Amniotic stem cell (primary cell): ENCODE data around the gene TSC22D1.

Experiments used
- DNase-seq: peaks from one replicate; lab custom pipeline; 2025; lab: John Stamatoyannopoulos, UW

TSC22D1 gene

DNA sequence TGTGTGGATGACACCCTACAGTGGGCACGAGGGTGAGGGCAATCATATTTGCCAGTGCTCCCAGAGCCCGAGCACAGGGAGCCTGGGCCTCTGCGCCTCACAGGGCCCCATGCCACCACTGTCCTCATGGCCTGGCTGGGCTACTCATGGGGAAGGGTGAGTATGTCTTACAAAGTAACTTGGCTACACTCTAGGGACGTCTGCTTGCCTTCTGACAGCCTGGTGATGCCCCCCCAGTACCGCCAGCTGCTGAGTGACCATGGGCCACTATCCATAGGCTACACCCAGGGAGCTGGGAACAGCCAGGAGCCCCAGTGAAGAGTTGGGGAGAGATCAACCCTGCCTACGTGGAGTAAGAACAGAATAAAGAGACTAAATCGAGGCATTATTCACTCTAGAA is 123.7 kb downstream of the TSC22D1 start:
- DNase-seq: no peak

DNA sequence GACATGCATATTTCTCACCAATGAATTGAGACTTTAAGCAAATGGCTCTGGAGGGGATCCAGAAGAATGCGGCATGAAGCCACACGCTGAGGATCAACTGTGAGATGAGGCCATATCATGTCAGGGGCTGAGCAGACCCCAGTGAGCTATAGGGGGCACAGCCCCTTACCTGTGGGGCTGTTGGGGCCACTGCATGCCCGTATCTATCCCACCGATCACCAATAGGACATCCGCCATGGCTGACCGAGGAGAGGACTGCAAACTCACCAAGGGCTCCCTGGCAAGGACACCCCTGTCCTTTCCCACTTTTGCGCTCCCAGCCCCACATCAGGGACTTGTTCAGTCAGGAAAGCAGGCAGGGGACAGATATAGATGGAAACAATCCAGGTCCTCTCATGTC is 124.5 kb downstream of the TSC22D1 start:
- no peak for DNase-seq

DNA sequence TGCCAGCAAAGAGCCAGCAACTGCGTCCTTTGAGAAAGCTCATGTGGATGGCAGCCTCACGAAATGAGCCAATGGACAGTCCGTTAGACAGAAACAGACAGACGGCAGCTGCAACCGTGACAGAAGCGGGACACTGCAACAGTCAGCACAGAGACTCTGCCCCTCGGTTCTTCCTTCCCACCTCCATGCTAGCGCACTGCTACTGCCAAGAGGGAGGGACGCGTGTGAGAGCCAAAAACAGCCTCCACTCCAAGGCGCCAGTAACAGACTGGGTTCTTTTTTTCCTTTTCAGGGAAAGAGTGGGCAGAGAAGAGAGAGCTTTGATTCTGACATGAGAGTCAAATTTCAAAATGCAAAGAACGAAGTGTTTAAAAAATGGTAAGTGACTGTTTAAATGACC is 125.0 kb downstream of the TSC22D1 start:
- DNase-seq: no peak

DNA sequence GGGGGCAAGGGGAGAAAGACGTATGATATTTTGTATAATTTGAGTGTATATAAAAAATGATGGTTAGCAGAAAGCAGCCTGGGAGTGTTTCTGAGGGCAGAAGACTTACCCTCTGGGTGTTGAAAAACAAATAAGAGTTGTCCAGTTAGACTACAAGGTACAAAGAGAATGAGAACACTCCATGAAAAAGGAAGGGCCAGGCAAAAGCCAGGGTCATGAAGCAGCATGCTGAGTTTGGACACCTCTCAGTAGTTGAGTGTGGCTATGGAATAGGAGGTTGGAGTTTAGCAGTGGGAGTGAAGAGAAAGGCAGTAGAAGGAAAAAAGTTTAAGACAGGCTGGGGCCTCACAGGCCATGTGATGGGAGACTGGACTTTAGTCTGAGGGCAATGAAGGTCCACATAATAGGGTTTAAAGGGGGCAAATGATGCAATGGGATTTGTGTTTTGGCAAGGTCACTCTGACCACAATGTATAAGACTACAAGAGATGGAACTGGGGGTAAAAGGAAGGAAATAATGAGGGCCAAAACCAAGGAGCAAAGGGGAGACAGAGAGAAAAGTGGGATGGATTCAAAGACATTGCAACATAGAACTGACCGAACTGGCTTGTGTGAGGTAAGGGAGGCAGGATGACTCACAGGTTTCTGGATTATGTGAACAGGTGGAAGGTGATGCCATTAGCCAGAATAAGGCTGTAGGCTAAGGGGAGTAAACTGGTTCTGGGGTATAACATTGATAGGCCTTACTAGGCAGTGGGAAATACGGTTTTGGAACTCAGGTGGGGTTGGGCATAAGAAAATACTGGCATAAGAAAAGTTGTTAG is 125.9 kb downstream of the TSC22D1 start:
- DNase-seq: no peak

DNA sequence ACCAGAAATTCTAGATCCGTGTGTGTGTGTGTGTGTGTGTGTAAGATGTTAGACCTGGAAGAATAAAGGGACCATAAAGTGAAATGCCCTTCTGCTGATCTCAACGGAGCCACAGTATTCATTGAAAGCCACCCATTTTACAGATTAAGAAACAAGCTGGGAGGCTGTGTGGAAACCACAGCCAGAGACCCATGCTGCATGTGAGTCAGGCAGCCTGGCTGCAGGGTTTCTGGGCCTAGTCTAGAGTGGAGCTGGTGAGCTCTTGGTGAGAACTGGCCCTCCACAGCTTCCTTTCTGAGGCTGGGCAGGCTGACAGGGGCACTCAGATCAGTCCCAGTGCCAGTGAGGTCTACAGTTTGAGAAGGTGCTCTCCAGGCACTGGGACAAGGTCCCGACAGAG is 127.3 kb downstream of the TSC22D1 start:
- no peak for DNase-seq

DNA sequence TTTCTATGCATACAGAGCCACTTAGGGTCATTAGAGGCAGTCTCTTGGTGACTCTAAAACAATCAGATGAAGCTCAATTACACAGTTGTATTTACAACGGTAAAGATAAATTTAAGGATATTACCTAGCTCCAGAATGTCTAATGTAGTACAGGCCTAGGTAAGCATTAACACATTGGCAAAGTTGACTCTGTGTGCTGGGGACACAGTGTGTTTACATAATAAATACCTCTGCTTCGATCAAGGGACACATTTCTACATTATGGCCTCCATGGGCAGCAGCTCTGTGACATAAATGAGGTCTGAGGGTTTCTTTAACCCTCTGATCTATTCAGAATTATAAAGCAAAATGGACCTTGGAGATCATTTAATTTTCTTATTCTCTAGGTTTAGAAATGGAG is 127.8 kb downstream of the TSC22D1 start:
- DNase-seq: no peak

DNA sequence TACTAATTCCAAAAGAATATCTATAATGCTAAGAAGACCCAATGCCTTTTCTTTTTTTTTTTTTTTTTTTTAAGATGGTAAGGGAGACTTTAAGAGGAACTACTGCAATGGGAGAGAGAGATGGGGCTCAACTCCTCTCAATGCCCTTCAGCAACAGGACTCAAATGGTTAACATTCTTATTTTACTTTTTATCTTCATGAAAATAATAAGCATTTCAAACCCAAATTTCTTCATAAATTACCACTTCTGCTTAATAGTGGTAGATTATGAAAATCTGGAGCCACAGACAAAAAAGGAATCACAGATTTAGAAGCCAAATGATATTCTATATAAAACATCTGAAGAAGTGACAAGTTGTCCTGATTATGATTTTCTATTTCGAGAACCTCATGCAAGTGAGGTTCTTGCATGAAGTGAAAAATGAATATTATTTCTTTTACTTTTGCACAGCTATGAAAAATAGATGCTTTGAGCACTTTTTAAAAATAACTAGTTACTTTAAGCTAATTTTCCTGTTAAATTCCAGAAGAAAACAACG is 128.3 kb downstream of the TSC22D1 start:
- DNase-seq: no peak

DNA sequence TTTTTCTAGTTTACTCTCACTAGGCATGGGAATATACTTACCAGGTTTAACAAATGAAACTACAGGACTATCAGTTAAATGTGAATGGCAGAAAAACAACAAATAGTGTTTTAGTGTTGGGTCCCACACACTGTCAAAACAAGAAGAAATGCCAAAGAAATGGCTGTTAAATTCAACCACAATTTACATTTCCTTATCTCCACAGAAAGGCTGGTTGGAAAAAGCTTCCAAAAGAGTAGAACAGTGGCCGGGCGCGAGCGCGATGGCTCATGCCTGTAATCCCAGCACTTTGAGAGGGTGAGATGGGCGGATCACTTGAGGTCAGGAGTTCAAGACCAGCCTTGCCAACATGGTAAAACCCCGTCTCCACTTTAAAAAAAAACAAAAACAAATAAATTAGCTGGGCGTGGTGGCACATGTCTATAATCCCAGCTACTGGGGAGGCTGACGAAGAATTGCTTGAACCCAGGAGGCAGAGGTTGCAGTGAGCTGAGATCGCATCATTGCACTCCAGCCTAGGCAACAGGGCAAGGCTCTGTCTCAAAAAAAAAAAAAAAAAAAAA is 136.0 kb downstream of the TSC22D1 start:
- no peak for DNase-seq

DNA sequence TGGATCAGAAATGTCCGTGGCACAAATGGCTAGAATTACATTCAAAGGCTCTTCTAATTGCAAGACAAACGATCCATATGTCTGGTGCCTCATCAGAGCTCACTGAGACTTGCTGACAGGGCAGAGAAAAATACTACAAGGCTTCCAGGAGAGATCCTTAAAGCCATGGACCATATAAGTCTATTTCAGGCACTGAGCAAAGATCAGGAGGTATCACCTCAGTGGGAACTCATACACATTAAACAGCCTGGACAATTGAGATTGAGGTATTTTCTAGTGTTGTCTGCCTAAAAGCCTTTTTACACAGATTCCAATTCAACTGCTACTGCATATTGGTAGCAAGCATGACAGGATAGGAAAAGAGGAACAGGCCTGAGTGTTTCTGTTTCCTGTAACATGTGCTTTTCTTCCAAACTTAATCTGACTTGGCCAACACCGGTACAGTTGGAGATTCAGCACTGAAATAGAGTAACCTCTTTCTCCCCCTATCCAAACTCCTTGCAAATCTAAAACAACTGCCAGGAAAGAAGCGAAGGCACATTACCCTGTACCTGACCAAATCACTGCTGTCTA is 136.6 kb downstream of the TSC22D1 start:
- no peak for DNase-seq

DNA sequence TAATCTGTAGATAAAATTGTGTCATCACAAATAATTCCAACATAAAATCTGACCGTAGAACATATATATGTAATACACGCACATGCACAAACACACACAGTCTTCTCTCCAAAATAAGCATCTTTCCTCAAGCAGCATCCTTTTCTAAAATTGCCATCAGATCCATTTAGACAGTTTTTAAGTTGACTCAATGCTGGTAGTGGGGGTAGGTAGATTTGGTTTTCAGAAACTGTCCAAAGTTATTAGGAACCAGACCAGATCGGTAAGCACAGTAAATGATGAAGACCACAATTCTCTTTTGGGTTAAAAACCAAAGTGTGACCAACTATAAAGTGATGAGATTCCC is 137.9 kb downstream of the TSC22D1 start:
- no peak for DNase-seq

DNA sequence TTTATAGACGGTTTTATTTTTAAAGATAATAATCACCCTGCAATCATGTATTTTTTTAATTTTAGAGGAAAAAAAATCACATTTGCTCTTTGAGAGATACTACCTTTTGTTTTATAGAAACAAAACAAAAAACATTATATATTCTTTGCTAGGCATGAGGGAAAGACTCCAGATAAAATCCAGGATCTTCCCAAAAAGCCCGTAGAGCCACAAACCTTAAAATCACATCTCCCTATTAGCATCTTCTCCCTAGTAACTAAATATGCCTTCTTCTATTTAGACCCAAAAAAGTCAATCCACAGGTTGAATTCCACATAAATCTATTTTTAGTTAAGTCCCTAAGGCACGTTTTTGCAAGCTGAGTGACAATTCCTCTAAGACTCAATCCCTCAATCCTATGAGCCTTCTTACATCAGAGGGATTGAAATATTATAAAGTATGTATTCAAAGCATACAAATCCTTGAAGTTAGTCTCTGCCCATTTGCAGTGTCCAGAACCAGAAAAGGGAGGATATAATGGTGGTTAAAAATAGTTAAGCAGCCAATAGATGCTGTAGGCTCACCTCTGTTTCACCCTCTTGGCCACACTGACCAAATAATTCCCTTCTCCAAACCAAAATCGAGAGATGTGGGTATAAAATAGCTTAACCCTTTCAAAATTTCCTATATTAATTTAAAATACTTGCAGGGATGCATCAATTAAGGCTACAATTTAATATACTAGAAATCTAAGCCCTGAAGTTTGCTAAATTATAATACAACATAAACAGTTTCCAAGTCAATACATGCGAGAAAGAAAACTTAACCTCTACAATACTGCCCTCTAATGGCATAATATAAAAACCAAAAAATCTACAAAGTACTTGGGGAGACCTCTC is 138.5 kb downstream of the TSC22D1 start:
- no peak for DNase-seq

DNA sequence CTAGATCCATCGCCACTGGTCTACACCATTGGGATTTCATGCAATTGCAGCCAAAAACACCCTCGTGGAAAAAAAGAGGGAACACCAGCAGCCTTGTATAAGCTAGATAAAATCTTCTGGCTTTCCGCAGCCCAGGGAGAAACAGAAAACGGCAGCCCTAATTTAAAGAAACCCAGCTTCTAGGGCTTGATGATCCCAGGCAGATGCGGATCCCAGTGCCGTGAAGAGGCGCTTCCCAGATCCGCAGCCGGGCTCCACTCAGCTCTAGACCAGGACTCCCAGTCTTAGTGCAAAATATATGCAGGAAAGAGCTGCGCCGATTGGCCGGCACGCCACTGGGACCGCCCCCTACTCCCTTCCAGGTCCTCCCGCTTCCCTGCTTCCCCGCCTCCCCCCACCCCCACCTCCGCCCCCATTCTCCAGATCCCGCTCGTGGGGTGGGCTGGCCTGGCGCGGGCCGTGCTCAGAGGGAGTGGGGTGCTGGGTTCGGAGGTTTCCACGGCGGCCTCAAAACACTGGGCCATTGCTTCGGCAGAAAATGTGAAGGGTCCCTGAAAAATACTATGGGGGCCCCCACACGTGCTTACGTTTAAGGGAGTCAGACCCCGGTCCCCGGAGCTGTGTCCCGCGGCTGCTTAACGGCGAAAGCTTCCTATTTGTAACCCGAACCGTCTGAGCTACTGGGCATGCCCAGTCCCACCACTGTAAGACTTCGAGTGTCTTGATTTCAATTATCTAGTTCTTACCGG is 139.4 kb downstream of the TSC22D1 start:
- peak; percentile 83 for DNase-seq

DNA sequence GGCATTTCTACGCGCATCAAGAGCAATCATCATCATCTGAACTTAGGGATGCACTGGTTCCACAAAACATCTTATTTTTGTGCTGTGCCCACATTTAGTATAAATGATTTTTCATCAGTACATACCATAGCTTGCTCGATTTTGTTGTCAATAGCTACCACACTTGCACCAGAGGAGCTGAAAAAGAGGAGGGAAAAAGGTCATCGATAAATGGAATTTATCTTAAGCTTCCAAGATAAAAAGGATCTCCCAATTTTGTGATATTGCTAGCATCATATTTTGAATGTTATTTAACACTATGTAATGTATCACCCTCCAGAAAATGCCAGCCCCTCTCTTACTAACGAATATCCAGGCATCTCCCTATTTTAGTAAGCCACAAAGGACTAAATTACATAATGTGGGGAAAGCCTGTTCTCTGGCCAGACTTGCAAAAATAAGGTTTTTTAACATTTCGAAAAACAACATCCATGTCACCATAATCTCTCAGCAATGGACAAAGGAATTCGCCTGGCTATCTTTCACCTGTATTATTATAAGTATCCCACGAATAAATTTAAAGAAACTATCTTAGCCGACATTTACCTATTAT is 140.1 kb downstream of the TSC22D1 start:
- DNase-seq: no peak

DNA sequence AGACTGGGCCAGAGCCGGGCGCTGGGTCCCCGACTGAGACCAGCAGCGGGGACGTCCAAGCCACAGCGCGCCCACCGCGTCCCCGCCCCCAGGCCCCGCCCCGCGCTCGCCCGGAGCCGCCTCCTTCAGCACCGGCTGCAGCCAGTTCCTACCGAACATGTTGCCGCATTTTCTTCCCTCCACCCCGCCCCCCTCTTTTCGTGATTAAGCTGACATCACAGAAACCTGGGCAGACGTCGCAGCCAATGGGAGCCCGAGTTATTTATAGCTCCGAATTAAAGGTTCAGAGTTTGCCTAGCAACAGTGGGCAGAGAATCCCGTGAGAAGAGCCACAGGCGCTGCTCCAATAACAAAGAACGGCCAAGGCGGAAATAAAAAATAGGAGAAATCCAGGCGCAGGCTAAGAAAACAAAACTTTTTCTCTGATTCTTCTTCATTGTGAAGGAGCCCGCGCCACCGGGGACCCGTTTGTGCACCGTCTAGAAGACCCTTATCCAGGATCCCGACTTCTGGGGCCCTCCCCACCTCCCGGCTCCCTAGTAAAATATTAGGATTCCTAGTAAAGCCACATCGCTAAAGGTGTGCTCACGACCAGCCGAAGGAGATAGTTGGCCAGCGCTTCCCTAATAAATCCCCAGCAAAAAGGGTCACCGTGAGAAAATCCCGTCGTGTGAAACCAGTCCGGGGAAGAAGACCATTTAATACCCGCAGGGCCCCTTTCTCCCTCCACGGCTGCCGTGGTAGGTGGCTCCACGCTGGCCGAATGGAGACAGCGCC is 140.8 kb downstream of the TSC22D1 start:
- DNase-seq: peak; percentile 94

DNA sequence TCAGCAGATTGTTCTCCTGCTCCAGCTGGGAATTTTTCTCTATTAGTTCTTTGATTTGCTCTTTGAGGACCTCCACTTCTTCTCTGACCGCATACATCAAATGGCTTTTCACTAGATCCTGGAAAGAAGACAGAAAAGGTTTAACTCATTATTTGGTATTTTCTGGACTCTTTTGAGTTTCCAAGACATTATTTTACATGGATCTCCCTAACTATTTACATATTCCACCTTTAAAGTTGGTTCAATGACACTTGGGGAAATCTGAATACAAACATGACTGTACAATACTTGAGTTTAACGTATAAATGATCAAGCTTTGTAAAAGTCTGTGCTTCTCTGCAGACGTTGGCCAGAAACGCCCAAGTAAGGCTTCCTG is 141.4 kb downstream of the TSC22D1 start:
- no peak for DNase-seq

DNA sequence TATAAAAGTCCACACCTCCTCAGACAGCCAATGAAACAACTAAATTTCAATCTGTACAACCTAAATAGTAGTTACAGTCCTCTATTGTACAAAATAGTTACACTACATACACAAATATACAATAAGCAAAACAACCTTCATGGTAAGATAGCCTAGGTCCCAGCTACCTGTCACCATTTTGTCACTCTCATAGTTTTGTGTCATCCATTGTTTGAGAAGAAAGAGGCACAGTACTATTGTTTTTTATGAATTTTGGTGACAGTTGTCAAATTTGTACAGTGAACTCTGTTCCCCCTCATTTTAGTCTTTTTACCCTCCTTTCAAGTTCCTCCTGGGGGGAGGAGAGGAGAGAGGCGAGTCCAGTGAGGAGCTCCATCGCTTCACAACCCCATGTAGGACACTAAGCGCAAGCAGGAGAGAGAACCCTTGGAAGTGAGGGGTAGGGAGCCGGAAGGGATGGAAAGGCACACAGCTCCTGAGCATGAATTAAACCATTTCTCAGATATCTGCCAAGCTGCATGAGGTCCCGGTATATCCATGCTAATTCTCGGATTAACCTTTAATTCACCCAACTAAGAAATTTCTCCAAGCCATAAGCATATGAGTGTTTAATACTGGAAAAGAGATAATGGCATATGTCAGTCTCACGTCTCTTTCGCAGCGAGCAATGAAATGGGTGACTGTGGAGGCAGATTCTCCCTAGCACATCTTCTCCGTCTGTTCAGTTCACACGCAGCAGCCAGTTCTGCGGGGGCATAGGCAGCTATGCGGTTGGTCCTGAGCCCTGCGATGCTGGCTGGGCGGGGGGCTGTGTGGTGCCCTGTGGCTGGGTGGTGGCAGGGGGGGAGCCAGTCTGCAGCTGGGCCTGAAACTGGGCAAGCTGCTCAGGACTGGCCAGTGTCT is 142.0 kb downstream of the TSC22D1 start:
- no peak for DNase-seq

DNA sequence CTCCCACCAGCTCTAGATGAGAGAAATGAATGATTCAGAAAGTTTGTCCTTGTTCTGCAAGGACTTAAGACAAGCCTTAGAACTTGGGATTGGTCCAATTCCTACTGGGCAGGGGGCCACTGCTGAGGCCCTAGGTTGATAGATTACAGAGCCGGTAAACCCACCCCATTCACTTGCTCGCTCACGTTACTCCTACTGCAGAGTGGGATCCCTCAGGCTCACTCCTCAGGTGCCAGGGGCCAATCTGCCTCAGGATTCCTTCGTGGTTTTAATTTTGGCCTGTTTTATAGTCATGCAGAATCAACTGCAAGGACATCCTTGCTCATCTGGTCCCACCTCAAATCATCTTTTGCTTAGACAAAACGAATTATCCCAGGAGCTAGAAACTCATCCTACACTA is 143.5 kb downstream of the TSC22D1 start:
- DNase-seq: no peak

DNA sequence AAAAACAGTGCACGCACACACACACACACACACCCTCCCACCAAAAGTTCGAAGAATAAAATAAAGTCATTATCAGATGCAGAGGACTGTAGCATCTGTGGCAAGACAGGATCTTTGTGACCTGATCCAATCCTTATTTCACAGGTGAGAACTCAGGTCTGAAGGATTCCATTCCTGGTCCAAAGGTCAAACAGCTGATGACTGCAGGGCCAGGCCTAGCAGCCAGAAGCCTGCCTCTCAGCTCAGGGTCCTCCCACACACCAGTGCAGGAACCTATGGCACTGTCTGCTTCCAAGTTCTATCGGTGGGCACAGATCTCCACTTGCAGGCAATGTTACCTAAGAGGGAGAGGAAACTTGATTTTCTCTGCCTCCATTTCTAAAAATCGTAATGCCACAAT is 145.0 kb downstream of the TSC22D1 start:
- no peak for DNase-seq

DNA sequence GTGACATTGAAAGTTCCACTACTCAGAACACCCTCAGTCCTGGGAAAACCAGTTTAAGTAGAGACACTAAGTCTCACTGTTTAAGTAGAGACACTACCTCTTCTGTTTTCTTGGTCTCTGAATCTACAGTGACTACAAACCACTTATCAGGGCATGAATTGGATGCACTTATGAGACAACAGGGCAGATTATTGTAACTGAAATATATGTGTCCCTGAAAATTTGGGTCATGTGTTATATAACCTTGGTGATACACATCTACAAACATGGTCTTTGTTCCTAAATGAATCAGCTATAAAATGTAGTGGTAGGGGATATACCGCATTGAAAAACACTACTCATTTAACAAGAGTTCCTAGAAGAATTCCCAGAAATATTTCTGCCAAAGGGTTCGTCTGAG is 146.8 kb downstream of the TSC22D1 start:
- DNase-seq: no peak

DNA sequence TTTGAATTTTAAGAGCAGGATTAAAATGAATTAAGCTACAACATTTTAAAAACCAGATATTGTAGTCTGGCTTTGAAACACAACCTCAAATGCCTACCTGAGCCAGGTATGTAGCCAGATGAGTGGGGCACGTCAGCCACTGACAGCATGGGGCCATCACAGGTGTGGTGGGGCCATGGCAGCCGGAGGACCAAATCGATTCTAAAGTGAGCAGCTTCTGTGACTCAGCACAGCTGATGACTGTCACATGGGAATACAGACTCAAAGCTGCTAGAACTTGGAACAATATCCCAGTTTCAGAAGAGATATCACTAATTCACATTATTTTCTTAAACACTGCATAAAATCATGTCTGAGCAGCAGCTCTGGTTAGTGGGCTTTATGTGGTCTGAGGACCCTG is 149.7 kb downstream of the TSC22D1 start:
- no peak for DNase-seq
